Keratinocyte (primary cell): ENCODE results near the gene TSHZ1. TPM values are rescaled to one million over a fixed set of nuclear protein-coding genes. Genes with fewer than 3 reads are reported as not detected.

Source experiments
- DNase-seq: peaks from one replicate; pipeline ENCODE4 v3.0.0-alpha.2; 2011; ENCODE audit warnings: low read depth, missing footprints, low spot score
- FAIRE-seq: peaks from 2 replicates; lab custom pipeline; 2011; peaks lifted over from hg19 to GRCh38; lab: Jason Lieb, UNC
- H2AFZ ChIP-seq: 2 replicates; pipeline ENCODE4 v1.6.0; 2012; ENCODE audit warnings: low read length, control low read depth, inconsistent platforms; ENCODE audit not compliant: control insufficient read depth
- H3K27ac ChIP-seq: 2 replicates; pipeline ENCODE4 v1.5.1; 2011; ENCODE audit warnings: low read length; ENCODE audit not compliant: control insufficient read depth, insufficient read depth
- H3K27me3 ChIP-seq: 3 replicates; pipeline ENCODE4 v1.6.0; 2011; ENCODE audit warnings: low read length; ENCODE audit not compliant: control insufficient read depth, insufficient read depth; ENCODE audit errors: extremely low read depth
- H3K36me3 ChIP-seq, 2 experiments: 2 replicates in 1 of 2; 3 replicates in 1 of 2; pipeline ENCODE4 v1.5.1; 2011; ENCODE audit warnings: low read length in 2 of 2, mild to moderate bottlenecking in 1 of 2; ENCODE audit not compliant: control insufficient read depth in 2 of 2, insufficient read depth in 2 of 2; ENCODE audit errors: extremely low read depth in 1 of 2
- H3K4me1 ChIP-seq: 3 replicates; pipeline ENCODE4 v1.5.1; 2011; ENCODE audit warnings: low read length; ENCODE audit not compliant: control insufficient read depth, insufficient read depth; ENCODE audit errors: extremely low read depth
- H3K4me2 ChIP-seq: 3 replicates; pipeline ENCODE4 v1.6.0; 2011; ENCODE audit warnings: low read depth, low read length; ENCODE audit not compliant: control insufficient read depth, insufficient read depth; ENCODE audit errors: extremely low read depth
- H3K4me3 ChIP-seq, 3 experiments: fragments of 200-600 bp in 1 of 3; sonication (generic) in 1 of 3; 2 replicates in 2 of 3; 3 replicates in 1 of 3; pipeline ENCODE4 v1.5.1; 2011 to 2016; ENCODE audit warnings: low read length in 3 of 3, mild to moderate bottlenecking in 3 of 3, control low read depth in 2 of 3, inconsistent platforms in 1 of 3, low read depth in 1 of 3, mixed read lengths in 1 of 3, mixed run types in 1 of 3, moderate library complexity in 1 of 3; ENCODE audit not compliant: control insufficient read depth in 2 of 3, insufficient read depth in 2 of 3; ENCODE audit errors: extremely low read depth in 1 of 3
- H3K79me2 ChIP-seq: 2 replicates; pipeline ENCODE4 v1.6.0; 2012; ENCODE audit warnings: low read length; ENCODE audit not compliant: control insufficient read depth, insufficient read depth
- H3K9ac ChIP-seq: 3 replicates; pipeline ENCODE4 v1.6.0; 2011; ENCODE audit warnings: low read length; ENCODE audit not compliant: control insufficient read depth, insufficient read depth; ENCODE audit errors: extremely low read depth
- H3K9me1 ChIP-seq: 3 replicates; pipeline ENCODE4 v1.6.0; 2011; ENCODE audit warnings: low read length; ENCODE audit not compliant: control insufficient read depth, insufficient read depth; ENCODE audit errors: extremely low read depth
- H3K9me3 ChIP-seq: 2 replicates; pipeline ENCODE4 v1.5.1; 2012; ENCODE audit warnings: low read depth, low read length; ENCODE audit not compliant: control insufficient read depth
- H4K20me1 ChIP-seq: 3 replicates; pipeline ENCODE4 v1.6.0; 2011; ENCODE audit warnings: low read length; ENCODE audit not compliant: control insufficient read depth, insufficient read depth; ENCODE audit errors: extremely low read depth
- EZH2 ChIP-seq: IDR thresholded peaks from one replicate; pipeline ENCODE4 v1.6.1; 2012; ENCODE audit warnings: inconsistent platforms, mild to moderate bottlenecking, low read length, moderate library complexity
- dilution Hi-C: fragments of 300-500 bp; cut with MboI; formaldehyde crosslinking; loops from one replicate; pipeline ENCODE4 v1.7.0; 2020; ENCODE audit warnings: low sequenced_read_pairs; ENCODE audit not compliant: extremely low pct_ligation_motif_present
- polyA plus RNA-seq, 5 experiments: library from polyadenylated mRNA; depleted of rRNA in 3 of 5; stranded (reverse) in 3 of 5; stranded (forward) in 1 of 5; unstranded in 1 of 5; fragments of >200 nt; gene quantifications; 1 replicate in 1 of 5; 2 replicates in 3 of 5; 3 replicates in 1 of 5; pipeline versions ENCODE4 v1.2.1 to v1.2.3, GENCODE V29; 2011 to 2012; ENCODE audit warnings: missing spikeins in 2 of 5, low read depth in 1 of 5, low replicate concordance in 1 of 5
- TF ChIP-seq, protein P1 (sequence below), 3 experiments: IDR thresholded peaks in 1 of 3; conservative IDR thresholded peaks in 1 of 3; optimal IDR thresholded peaks in 1 of 3; 2 replicates in 2 of 3; 3 replicates in 1 of 3; pipeline versions ENCODE3 to v1.5.1; 2011; ENCODE audit warnings: low read length in 3 of 3, mild to moderate bottlenecking in 3 of 3, moderate library complexity in 2 of 3, control low read depth in 1 of 3, inconsistent platforms in 1 of 3; ENCODE audit not compliant: insufficient read depth in 2 of 3; ENCODE audit errors: extremely low read depth in 1 of 3

Gene TSHZ1
- polyA plus RNA-seq, 1 donor (not counting 4 experiments of a cell fraction or from before 2014, with no cell fraction given): 2.2 TPM

DNA sequence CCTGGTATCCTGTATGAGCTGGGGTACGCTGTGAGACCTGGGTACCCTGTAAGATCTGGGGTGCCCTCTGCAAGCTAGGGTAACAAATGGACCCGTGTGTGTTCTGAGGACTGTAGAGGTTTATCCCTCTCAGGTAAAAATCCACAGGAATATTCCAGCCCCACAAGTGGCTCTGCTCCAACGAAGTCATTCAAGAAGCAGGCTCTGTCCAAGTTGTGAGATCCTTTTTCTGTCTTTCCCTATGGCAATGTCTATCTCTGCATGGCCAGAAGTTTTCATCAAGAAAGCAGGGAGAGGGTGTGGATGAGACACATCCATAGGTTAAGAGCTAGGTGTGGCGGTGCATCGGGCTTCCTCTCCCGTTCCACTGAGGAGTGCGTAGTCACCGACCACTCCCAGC is 44.7 kb upstream of the TSHZ1 start:
- Histone ChIP-seq H3K9me3 (no peaks in the 10 kb centered on the region), H3K9ac (no peak overlapping the region), H3K4me3 (no peak overlapping the region), H4K20me1 (no peaks in the 10 kb centered on the region), H3K36me3 (no peaks in the 10 kb centered on the region), H3K4me2 (no peak overlapping the region), H3K9me1 (no peaks in the 10 kb centered on the region), H3K4me1 (no peaks in the 10 kb centered on the region), H3K79me2 (no peaks in the 10 kb centered on the region), H3K27me3 (peaks cover 5% of the 10 kb centered on the region), H2AFZ (no peak overlapping the region), H3K27ac (no peak overlapping the region)
- TF ChIP-seq EZH2: no peak
- TF ChIP-seq, protein P1, sequence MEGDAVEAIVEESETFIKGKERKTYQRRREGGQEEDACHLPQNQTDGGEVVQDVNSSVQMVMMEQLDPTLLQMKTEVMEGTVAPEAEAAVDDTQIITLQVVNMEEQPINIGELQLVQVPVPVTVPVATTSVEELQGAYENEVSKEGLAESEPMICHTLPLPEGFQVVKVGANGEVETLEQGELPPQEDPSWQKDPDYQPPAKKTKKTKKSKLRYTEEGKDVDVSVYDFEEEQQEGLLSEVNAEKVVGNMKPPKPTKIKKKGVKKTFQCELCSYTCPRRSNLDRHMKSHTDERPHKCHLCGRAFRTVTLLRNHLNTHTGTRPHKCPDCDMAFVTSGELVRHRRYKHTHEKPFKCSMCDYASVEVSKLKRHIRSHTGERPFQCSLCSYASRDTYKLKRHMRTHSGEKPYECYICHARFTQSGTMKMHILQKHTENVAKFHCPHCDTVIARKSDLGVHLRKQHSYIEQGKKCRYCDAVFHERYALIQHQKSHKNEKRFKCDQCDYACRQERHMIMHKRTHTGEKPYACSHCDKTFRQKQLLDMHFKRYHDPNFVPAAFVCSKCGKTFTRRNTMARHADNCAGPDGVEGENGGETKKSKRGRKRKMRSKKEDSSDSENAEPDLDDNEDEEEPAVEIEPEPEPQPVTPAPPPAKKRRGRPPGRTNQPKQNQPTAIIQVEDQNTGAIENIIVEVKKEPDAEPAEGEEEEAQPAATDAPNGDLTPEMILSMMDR (optimal IDR thresholded peaks at IDR 0.05 in 1 of 3, IDR thresholded peaks at IDR 0.05 in 1 of 3, conservative IDR thresholded peaks at IDR 0.05 in 1 of 3; ENCODE audit: extremely low read depth in 1 of 3, insufficient read depth in 2 of 3, low read length in 3 of 3): no peak
- dilution Hi-C loops: no loop called here
- no peak for DNase-seq
- FAIRE-seq: no peak

DNA sequence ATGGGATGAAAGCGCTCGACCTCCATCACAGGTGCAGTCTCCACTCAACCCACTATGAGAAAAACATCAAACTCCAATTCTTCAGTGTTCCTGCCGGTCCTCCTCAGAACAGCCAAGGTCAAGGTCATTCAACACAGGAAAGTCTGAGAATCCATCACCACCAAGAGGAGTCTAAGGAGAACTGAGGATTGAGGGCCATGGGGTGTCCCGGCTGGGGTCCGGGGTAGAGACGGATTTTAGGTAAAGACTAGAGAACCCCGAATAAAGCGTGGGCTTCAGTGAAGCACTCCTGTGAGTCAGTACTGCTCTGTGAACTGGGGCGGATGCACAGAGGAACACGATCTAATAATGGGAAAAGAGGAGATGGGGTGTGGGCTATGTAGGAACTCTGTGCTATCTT is 43.5 kb upstream of the TSHZ1 start:
- no peak overlapping the region for H3K9ac ChIP-seq
- no peaks in the 10 kb centered on the region for H3K4me1 ChIP-seq
- H3K9me1 ChIP-seq: no peaks in the 10 kb centered on the region
- H3K4me3 ChIP-seq: no peak overlapping the region
- TF ChIP-seq EZH2: no peak
- TF ChIP-seq, protein P1 (optimal IDR thresholded peaks at IDR 0.05 in 1 of 3, IDR thresholded peaks at IDR 0.05 in 1 of 3, conservative IDR thresholded peaks at IDR 0.05 in 1 of 3; ENCODE audit: extremely low read depth in 1 of 3, insufficient read depth in 2 of 3, low read length in 3 of 3): no peak
- H3K9me3 ChIP-seq: no peaks in the 10 kb centered on the region
- no peaks in the 10 kb centered on the region for H4K20me1 ChIP-seq
- no peak overlapping the region for H3K27ac ChIP-seq
- no peaks in the 10 kb centered on the region for H3K36me3 ChIP-seq
- H2AFZ ChIP-seq: no peak overlapping the region
- dilution Hi-C loops: no loop called here
- no peaks in the 10 kb centered on the region for H3K27me3 ChIP-seq
- no peaks in the 10 kb centered on the region for H3K79me2 ChIP-seq
- DNase-seq: no peak
- H3K4me2 ChIP-seq: no peak overlapping the region
- FAIRE-seq: no peak
